GM12892 (cell line): ENCODE results near the gene TREML4.

ENCODE experiments used
- POLR2A ChIP-seq: IDR thresholded peaks from 2 replicates; pipeline ENCODE4 v1.6.1; 2011; ENCODE audit warnings: low read depth, low read length, control low read depth
- POLR2AphosphoS5 ChIP-seq: IDR thresholded peaks from 2 replicates; pipeline ENCODE4 v1.6.1; 2011; ENCODE audit warnings: low read depth, low read length, control low read depth

GRCh38 chr6:41236276-41236675 lies 8.1 kb downstream of the TREML4 start:
- TF ChIP-seq POLR2A = no peak
- TF ChIP-seq POLR2AphosphoS5 = no peak
